Stomach (tissue), 9 donors: Measurements from ENCODE around the gene UXS1. TPM values are rescaled to one million over a fixed set of nuclear protein-coding genes. Genes with fewer than 3 reads are reported as not detected.
A peak's percentile ranks its signal among the peaks of the same experiment; 100 is the strongest.

Experiments used
- DNase-seq, 2 donors: peaks; one replicate each; pipeline versions ENCODE4 v3.0.0 to v3.0.0-alpha.2; 2013 to 2019
- H3K27ac ChIP-seq, 5 donors: fragments of 200-600 bp in 4 of 5; sonication (generic) in 4 of 5; one replicate each; pipeline ENCODE4 v1.5.1; 2013 to 2019; ENCODE audit warnings: mild to moderate bottlenecking in 1 of 5, moderate library complexity in 1 of 5
- H3K27me3 ChIP-seq, 3 donors: fragments of 200-600 bp; sonication (generic); one replicate each; pipeline ENCODE4 v1.5.1; 2017 to 2019; ENCODE audit warnings: mixed run types in 1 of 3
- H3K36me3 ChIP-seq, 4 donors: fragments of 200-600 bp; sonication (generic); 1 replicate in 3 of 4; 2 replicates in 1 of 4; pipeline ENCODE4 v1.5.1; 2016 to 2019
- H3K4me1 ChIP-seq, 4 donors: fragments of 200-600 bp; sonication (generic); one replicate each; pipeline ENCODE4 v1.5.1; 2016 to 2019
- H3K4me3 ChIP-seq, 4 donors: fragments of 200-600 bp; sonication (generic) in 3 of 4; one replicate each; pipeline ENCODE4 v1.5.1; 2016 to 2019; ENCODE audit warnings: mild to moderate bottlenecking in 1 of 4
- H3K9me3 ChIP-seq, 4 donors: fragments of 200-600 bp; sonication (generic); one replicate each; pipeline ENCODE4 v1.5.1; 2016 to 2019
- EP300 ChIP-seq: sonication (generic); formaldehyde crosslinking; IDR thresholded peaks from one replicate; pipeline ENCODE4 v1.6.1; 2017; ENCODE audit warnings: antibody characterized with exemption
- POLR2A ChIP-seq, 4 donors: fragments of 450-650 bp; IDR thresholded peaks; one replicate each; pipeline ENCODE4 v1.6.1; 2016; ENCODE audit warnings: antibody characterized with exemption in 4 of 4, control low read depth in 2 of 4, mild to moderate bottlenecking in 1 of 4, moderate library complexity in 1 of 4
- POLR2AphosphoS5 ChIP-seq, 3 donors: sonication (generic); formaldehyde crosslinking; IDR thresholded peaks; one replicate each; pipeline ENCODE4 v1.6.1; 2016; ENCODE audit warnings: antibody characterized with exemption in 3 of 3
- WGBS, 5 donors: extraction: QIAGEN DNeasy Blood & Tissue Kit in 3 of 5; methylation state at CpG; one replicate each; pipeline versions ENCODE4 v1.1.5 to v1.1.7; 2013 to 2018; 5-methylcytosine and 5-hydroxymethylcytosine counted together
- intact Hi-C: fragments of 100-400 bp; cut with DNase I; formaldehyde crosslinking; loops from one replicate; pipeline ENCODE4 v1.15.1; 2023; ENCODE audit warnings: low total_unique reads
- polyA plus RNA-seq, 3 donors: library from polyadenylated mRNA; stranded (reverse); fragments of 200-250 nt; gene quantifications; one replicate each; pipeline ENCODE4 v1.2.3, GENCODE V29; 2013
- total RNA-seq, 5 donors: library from RNA; depleted of rRNA; stranded (reverse); fragments of >200 nt; gene quantifications; one replicate each; pipeline versions ENCODE4 v1.1.0 to v1.2.3, GENCODE V29; 2014 to 2016
- TF ChIP-seq, protein P1 (sequence below), 7 experiments: fragments of 450-650 bp in 4 of 7; fragments of 200-600 bp in 3 of 7; sonication (generic) in 3 of 7; IDR thresholded peaks; one replicate each; pipeline ENCODE4 v1.5.1; 2016 to 2019; ENCODE audit warnings: antibody characterized with exemption in 7 of 7, control low read depth in 2 of 7, mild to moderate bottlenecking in 1 of 7
- donor health status: healthy with polysubstance abuse.
- donor health status: Bipolar disorder and iron deficiency.
- donor health status: healthy.

UXS1 gene
- total and polyA plus RNA-seq, 8 donors: 7.0 to 111 (median 16.8) TPM

- H3K36me3 ChIP-seq: peaks cover 26 to 50% (median 35%) of the 10 kb centered on the region in 4 donors
- no peak overlapping the region for H3K27ac ChIP-seq
- no peaks in the 10 kb centered on the region for H3K27me3 ChIP-seq
- TF ChIP-seq, protein P1, sequence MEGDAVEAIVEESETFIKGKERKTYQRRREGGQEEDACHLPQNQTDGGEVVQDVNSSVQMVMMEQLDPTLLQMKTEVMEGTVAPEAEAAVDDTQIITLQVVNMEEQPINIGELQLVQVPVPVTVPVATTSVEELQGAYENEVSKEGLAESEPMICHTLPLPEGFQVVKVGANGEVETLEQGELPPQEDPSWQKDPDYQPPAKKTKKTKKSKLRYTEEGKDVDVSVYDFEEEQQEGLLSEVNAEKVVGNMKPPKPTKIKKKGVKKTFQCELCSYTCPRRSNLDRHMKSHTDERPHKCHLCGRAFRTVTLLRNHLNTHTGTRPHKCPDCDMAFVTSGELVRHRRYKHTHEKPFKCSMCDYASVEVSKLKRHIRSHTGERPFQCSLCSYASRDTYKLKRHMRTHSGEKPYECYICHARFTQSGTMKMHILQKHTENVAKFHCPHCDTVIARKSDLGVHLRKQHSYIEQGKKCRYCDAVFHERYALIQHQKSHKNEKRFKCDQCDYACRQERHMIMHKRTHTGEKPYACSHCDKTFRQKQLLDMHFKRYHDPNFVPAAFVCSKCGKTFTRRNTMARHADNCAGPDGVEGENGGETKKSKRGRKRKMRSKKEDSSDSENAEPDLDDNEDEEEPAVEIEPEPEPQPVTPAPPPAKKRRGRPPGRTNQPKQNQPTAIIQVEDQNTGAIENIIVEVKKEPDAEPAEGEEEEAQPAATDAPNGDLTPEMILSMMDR (IDR thresholded peaks at IDR 0.05): peak in 1 of 7 experiments; percentile 12
- no peak for TF ChIP-seq POLR2AphosphoS5 (IDR thresholded peaks at IDR 0.05)
- no peaks in the 10 kb centered on the region for H3K9me3 ChIP-seq
- no peak overlapping the region for H3K4me3 ChIP-seq
- 54 to 68% (median 63%) methylated on average over 6 of the region's 6 CpGs for WGBS, 5 donors
- H3K4me1 ChIP-seq: peaks cover 0 to 40% (median 19%) of the 10 kb centered on the region in 4 donors
- intact Hi-C loops: loop anchor here (5.0 to 10.0 kb wide), 2 partner anchors 429 to 476 kb away; no protein-coding TSS in a partner anchor
- peak in 1 of 2 donors; percentile 70 for DNase-seq
Observed at GRCh38 chr2:106108351-106108750, 85.8 kb downstream of the UXS1 start.

GRCh38 chr2:106107509-106108131 lies 86.5 kb downstream of the UXS1 start:
- H3K4me1 ChIP-seq: peaks cover 0 to 33% (median 15%) of the 10 kb centered on the region in 4 donors
- no peak overlapping the region for H3K27ac ChIP-seq
- peaks cover 26 to 54% (median 34%) of the 10 kb centered on the region in 4 donors for H3K36me3 ChIP-seq
- H3K4me3 ChIP-seq: no peak overlapping the region
- no peaks in the 10 kb centered on the region for H3K27me3 ChIP-seq
- TF ChIP-seq POLR2A (IDR thresholded peaks at IDR 0.05): no peak
- TF ChIP-seq POLR2AphosphoS5 (IDR thresholded peaks at IDR 0.05): no peak
- TF ChIP-seq, protein P1 (IDR thresholded peaks at IDR 0.05): no peak
- no peak for TF ChIP-seq EP300
- 59 to 79% (median 74%) methylated on average over 10 to 14 of the region's 14 CpGs for WGBS, 5 donors
- intact Hi-C loops: loop anchor here (5.0 to 10.0 kb wide), 2 partner anchors 430 to 477 kb away; no protein-coding TSS in a partner anchor
- H3K9me3 ChIP-seq: no peaks in the 10 kb centered on the region
- no peak for DNase-seq

DNA sequence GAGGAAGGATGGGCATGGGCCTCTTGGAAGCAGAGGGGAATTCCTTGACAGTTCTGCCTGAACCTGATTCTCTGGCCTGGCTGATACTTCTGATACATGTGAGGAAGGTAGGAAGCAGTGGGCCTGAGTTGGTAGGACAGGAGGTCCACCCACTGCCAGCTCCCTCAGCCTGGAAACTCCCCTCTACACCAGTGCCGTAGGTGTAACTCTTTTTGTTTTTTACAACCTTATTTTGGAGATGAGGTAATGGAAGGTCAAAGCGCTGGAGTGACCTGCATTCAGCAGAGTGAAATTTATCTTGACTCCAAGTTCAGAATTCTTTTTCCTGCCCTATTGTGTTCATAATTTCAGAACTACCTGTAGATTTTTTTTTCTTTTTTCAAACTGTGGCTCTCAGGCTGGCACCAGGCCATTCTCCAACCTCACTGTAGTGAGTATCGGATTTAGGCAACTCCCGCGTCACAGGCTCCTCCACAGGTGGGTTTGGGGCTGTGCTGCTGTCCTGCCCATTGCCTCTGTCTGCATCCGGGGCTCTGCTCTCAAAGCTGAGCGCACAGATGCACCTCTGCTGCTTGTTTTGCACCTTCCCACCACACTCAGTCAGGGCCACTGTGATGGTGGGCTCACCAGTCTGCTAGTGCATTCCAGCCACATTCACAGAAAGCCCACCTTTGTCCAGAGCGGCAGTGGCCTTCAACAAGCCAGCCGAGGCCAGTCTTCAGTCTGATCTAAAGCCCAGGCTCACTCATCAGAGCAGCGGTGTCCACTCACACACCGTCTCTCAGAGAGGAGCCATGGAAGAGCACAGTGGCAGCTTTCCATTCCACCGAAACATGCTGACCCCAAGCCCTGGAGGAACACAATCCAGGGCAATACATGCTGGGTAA lies 87.2 kb downstream of the UXS1 start:
- WGBS, 5 donors: 73 to 81% (median 75%) methylated on average over 11 to 12 of the region's 12 CpGs
- intact Hi-C loops: loop anchor here (5.0 to 10.0 kb wide), 2 partner anchors 430 to 478 kb away; no protein-coding TSS in a partner anchor

More for the DNA sequence above, 87.2 kb downstream of the UXS1 start:
- Histone ChIP-seq H3K9me3 (no peaks in the 10 kb centered on the region), H3K4me3 (no peak overlapping the region), H3K27ac (no peak overlapping the region), H3K4me1 (peaks cover 0 to 32% (median 13%) of the 10 kb centered on the region in 4 donors), H3K27me3 (no peaks in the 10 kb centered on the region), H3K36me3 (peaks cover 19 to 47% (median 26%) of the 10 kb centered on the region in 4 donors)
- no peak for DNase-seq
- no peak for TF ChIP-seq POLR2A (IDR thresholded peaks at IDR 0.05)
- TF ChIP-seq POLR2AphosphoS5 (IDR thresholded peaks at IDR 0.05): no peak
- TF ChIP-seq, protein P1 (IDR thresholded peaks at IDR 0.05): no peak
- no peak for TF ChIP-seq EP300
